WTC11 (cell line): Measurements from ENCODE around the gene ANXA8. TPM values are rescaled to one million over a fixed set of nuclear protein-coding genes. Genes with fewer than 3 reads are reported as not detected.

ENCODE experiments used
- ATAC-seq: fragments of 200-7000 bp; cut with Tn5 transposase; 2 replicates; pipeline ENCODE4 v1.10.0; 2021; ENCODE audit warnings: mild to moderate bottlenecking, moderate library complexity
- CTCF ChIA-PET: fragments of 300-600 bp; sonication (Branson Sonifier 250); formaldehyde crosslinking; loops from one replicate; lab custom pipeline; 2021; ENCODE audit warnings: antibody characterized with exemption; lab: Charles Lee
- POLR2A ChIA-PET: fragments of 350-600 bp; sonication (Branson Sonifier 250); formaldehyde crosslinking; loops from one replicate; lab custom pipeline; 2021; ENCODE audit warnings: antibody characterized with exemption; lab: Charles Lee
- DNase-seq: peaks from one replicate; pipeline ENCODE4 v3.0.0; 2021; ENCODE audit warnings: low spot score
- H3K27ac Mint-ChIP-seq: 2 replicates; pipeline ENCODE4 v1.8.0; 2021; ENCODE audit warnings: mixed read lengths
- H3K27me3 Mint-ChIP-seq: 2 replicates; pipeline ENCODE4 v1.8.0; 2021; ENCODE audit warnings: low read depth, mild to moderate bottlenecking, moderate library complexity, mixed read lengths
- H3K36me3 Mint-ChIP-seq: 2 replicates; pipeline ENCODE4 v1.8.0; 2021; ENCODE audit warnings: mixed read lengths
- H3K4me1 Mint-ChIP-seq: 2 replicates; pipeline ENCODE4 v1.8.0; 2022; ENCODE audit warnings: mixed read lengths
- H3K4me3 Mint-ChIP-seq: 2 replicates; pipeline ENCODE4 v1.8.0; 2021; ENCODE audit warnings: mild to moderate bottlenecking, moderate library complexity, mixed read lengths
- H3K9me3 Mint-ChIP-seq: 2 replicates; pipeline ENCODE4 v1.8.0; 2021; ENCODE audit warnings: mixed read lengths
- ARID4B ChIP-seq: sonication (generic); formaldehyde crosslinking; IDR thresholded peaks from 2 replicates; pipeline ENCODE4 v1.8.0; 2023; ENCODE audit warnings: missing genetic modification reagents, mild to moderate bottlenecking, borderline replicate concordance
- ATF1 ChIP-seq: sonication (generic); formaldehyde crosslinking; IDR thresholded peaks from 2 replicates; pipeline ENCODE4 v1.8.1; 2023; ENCODE audit warnings: mild to moderate bottlenecking, moderate library complexity, missing genetic modification reagents
- ATF2 ChIP-seq: sonication (generic); formaldehyde crosslinking; IDR thresholded peaks from 2 replicates; pipeline ENCODE4 v1.8.1; 2022; ENCODE audit warnings: low read depth, missing genetic modification reagents, borderline replicate concordance
- CBFB ChIP-seq: sonication (generic); formaldehyde crosslinking; IDR thresholded peaks from 2 replicates; pipeline ENCODE4 v1.8.1; 2022; ENCODE audit warnings: mild to moderate bottlenecking, low read depth, missing genetic modification reagents
- ETV6 ChIP-seq: sonication (generic); formaldehyde crosslinking; IDR thresholded peaks from 2 replicates; pipeline ENCODE4 v1.8.1; 2022; ENCODE audit warnings: mild to moderate bottlenecking, missing genetic modification reagents
- IRF2 ChIP-seq: sonication (generic); formaldehyde crosslinking; IDR thresholded peaks from 2 replicates; pipeline ENCODE4 v1.8.0; 2022; ENCODE audit warnings: low read depth, missing genetic modification reagents, borderline replicate concordance
- JAZF1 ChIP-seq: fragments of 250-450 bp; sonication (Bioruptor Pico); IDR thresholded peaks from 2 replicates; pipeline ENCODE4 v1.9.0; 2021; ENCODE audit warnings: moderate library complexity, mild to moderate bottlenecking, inconsistent platforms
- NFE2L1 ChIP-seq: sonication (generic); formaldehyde crosslinking; IDR thresholded peaks from 2 replicates; pipeline ENCODE4 v1.8.1; 2023; ENCODE audit warnings: missing genetic modification reagents
- TP53 ChIP-seq: sonication (generic); formaldehyde crosslinking; IDR thresholded peaks from 2 replicates; pipeline ENCODE4 v1.8.1; 2023; ENCODE audit warnings: mild to moderate bottlenecking, missing genetic modification reagents
- USF1 ChIP-seq: sonication (generic); formaldehyde crosslinking; IDR thresholded peaks from 2 replicates; pipeline ENCODE4 v1.8.0; 2022; ENCODE audit warnings: mild to moderate bottlenecking, missing genetic modification reagents
- ZNF396 ChIP-seq: fragments of 250-450 bp; sonication (Bioruptor Pico); IDR thresholded peaks from 2 replicates; pipeline ENCODE4 v1.8.0; 2021; ENCODE audit warnings: mild to moderate bottlenecking, moderate library complexity, borderline replicate concordance
- ZNF416 ChIP-seq: fragments of 250-450 bp; sonication (Bioruptor Pico); IDR thresholded peaks from 2 replicates; pipeline ENCODE4 v1.9.0; 2021; ENCODE audit warnings: mild to moderate bottlenecking, inconsistent platforms
- ZNF425 ChIP-seq: fragments of 250-450 bp; sonication (Bioruptor Pico); conservative IDR thresholded peaks from 2 replicates; pipeline ENCODE4 v1.9.0; 2021; ENCODE audit warnings: mild to moderate bottlenecking
- total RNA-seq: library from RNA; stranded (reverse); gene quantifications from 3 replicates; pipeline ENCODE4 v1.2.3, GENCODE V29; 2021
- TF ChIP-seq, protein P1 (sequence below): sonication (generic); formaldehyde crosslinking; IDR thresholded peaks from 2 replicates; pipeline ENCODE4 v1.8.0; 2023; ENCODE audit warnings: missing genetic modification reagents
- TF ChIP-seq, protein P2 (sequence below): fragments of 250-450 bp; sonication (Bioruptor Pico); IDR thresholded peaks from 2 replicates; pipeline ENCODE4 v2.1.2; 2022; ENCODE audit warnings: mild to moderate bottlenecking, moderate library complexity
- TF ChIP-seq, protein P3 (sequence below): sonication (generic); formaldehyde crosslinking; IDR thresholded peaks from 2 replicates; pipeline ENCODE4 v1.8.0; 2022; ENCODE audit warnings: mild to moderate bottlenecking, missing genetic modification reagents
- TF ChIP-seq, protein P4 (sequence below): sonication (generic); formaldehyde crosslinking; IDR thresholded peaks from 2 replicates; pipeline ENCODE4 v1.8.1; 2023; ENCODE audit warnings: mild to moderate bottlenecking, missing genetic modification reagents
- TF ChIP-seq, protein P5 (sequence below): sonication (generic); formaldehyde crosslinking; IDR thresholded peaks from 2 replicates; pipeline ENCODE4 v1.8.0; 2022; ENCODE audit warnings: missing genetic modification reagents

ANXA8 gene
- total RNA-seq, 1 experiment from 2014 or later, result 0.20 TPM

GRCh38 chr10:47444047-47444446 is 39.9 kb downstream of the ANXA8 start (continued):
- TF ChIP-seq, protein P1, sequence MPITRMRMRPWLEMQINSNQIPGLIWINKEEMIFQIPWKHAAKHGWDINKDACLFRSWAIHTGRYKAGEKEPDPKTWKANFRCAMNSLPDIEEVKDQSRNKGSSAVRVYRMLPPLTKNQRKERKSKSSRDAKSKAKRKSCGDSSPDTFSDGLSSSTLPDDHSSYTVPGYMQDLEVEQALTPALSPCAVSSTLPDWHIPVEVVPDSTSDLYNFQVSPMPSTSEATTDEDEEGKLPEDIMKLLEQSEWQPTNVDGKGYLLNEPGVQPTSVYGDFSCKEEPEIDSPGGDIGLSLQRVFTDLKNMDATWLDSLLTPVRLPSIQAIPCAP (CRISPR knock-in tag), result no peak
- no peak for TF ChIP-seq ZNF416 (CRISPR knock-in tag)
- TF ChIP-seq IRF2 (CRISPR knock-in tag), result no peak
- TF ChIP-seq, protein P2, sequence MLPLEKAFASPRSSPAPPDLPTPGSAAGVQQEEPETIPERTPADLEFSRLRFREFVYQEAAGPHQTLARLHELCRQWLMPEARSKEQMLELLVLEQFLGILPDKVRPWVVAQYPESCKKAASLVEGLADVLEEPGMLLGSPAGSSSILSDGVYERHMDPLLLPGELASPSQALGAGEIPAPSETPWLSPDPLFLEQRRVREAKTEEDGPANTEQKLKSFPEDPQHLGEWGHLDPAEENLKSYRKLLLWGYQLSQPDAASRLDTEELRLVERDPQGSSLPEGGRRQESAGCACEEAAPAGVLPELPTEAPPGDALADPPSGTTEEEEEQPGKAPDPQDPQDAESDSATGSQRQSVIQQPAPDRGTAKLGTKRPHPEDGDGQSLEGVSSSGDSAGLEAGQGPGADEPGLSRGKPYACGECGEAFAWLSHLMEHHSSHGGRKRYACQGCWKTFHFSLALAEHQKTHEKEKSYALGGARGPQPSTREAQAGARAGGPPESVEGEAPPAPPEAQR (CRISPR knock-in tag), result no peak
- TF ChIP-seq, protein P3, sequence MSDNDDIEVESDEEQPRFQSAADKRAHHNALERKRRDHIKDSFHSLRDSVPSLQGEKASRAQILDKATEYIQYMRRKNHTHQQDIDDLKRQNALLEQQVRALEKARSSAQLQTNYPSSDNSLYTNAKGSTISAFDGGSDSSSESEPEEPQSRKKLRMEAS (CRISPR knock-in tag), result no peak
- TF ChIP-seq, all 79 proteins: peak for 0

GRCh38 chr10:47443145-47443544 is 40.8 kb downstream of the ANXA8 start:
- Mint-ChIP-seq H3K36me3 (peaks cover 9% of the 10 kb centered on the region), H3K4me1 (no peaks in the 10 kb centered on the region), H3K9me3 (peaks cover 19% of the 10 kb centered on the region), H3K27me3 (no peaks in the 10 kb centered on the region), H3K4me3 (no peak overlapping the region), H3K27ac (no peak overlapping the region)
- CTCF ChIA-PET, result interaction anchor here (0.7 kb wide), 1 partner anchor 10 kb away, joined by 3 read pairs; no protein-coding TSS in a partner anchor
- DNase-seq (no peak), ATAC-seq (no peak)
- POLR2A ChIA-PET, result no interaction called here
- TF ChIP-seq TP53 (CRISPR knock-in tag) (no peak), ARID4B (CRISPR knock-in tag) (no peak), ETV6 (CRISPR knock-in tag) (no peak), CBFB (no peak), NFE2L1 (CRISPR knock-in tag) (no peak), ZNF425 (CRISPR knock-in tag) (no peak), USF1 (CRISPR knock-in tag) (no peak), ZNF396 (CRISPR knock-in tag) (no peak), JAZF1 (no peak), ATF2 (CRISPR knock-in tag) (no peak), ATF1 (no peak), ZNF416 (CRISPR knock-in tag) (no peak)
- TF ChIP-seq, protein P4, sequence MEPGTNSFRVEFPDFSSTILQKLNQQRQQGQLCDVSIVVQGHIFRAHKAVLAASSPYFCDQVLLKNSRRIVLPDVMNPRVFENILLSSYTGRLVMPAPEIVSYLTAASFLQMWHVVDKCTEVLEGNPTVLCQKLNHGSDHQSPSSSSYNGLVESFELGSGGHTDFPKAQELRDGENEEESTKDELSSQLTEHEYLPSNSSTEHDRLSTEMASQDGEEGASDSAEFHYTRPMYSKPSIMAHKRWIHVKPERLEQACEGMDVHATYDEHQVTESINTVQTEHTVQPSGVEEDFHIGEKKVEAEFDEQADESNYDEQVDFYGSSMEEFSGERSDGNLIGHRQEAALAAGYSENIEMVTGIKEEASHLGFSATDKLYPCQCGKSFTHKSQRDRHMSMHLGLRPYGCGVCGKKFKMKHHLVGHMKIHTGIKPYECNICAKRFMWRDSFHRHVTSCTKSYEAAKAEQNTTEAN, result no peak
- TF ChIP-seq, protein P5, sequence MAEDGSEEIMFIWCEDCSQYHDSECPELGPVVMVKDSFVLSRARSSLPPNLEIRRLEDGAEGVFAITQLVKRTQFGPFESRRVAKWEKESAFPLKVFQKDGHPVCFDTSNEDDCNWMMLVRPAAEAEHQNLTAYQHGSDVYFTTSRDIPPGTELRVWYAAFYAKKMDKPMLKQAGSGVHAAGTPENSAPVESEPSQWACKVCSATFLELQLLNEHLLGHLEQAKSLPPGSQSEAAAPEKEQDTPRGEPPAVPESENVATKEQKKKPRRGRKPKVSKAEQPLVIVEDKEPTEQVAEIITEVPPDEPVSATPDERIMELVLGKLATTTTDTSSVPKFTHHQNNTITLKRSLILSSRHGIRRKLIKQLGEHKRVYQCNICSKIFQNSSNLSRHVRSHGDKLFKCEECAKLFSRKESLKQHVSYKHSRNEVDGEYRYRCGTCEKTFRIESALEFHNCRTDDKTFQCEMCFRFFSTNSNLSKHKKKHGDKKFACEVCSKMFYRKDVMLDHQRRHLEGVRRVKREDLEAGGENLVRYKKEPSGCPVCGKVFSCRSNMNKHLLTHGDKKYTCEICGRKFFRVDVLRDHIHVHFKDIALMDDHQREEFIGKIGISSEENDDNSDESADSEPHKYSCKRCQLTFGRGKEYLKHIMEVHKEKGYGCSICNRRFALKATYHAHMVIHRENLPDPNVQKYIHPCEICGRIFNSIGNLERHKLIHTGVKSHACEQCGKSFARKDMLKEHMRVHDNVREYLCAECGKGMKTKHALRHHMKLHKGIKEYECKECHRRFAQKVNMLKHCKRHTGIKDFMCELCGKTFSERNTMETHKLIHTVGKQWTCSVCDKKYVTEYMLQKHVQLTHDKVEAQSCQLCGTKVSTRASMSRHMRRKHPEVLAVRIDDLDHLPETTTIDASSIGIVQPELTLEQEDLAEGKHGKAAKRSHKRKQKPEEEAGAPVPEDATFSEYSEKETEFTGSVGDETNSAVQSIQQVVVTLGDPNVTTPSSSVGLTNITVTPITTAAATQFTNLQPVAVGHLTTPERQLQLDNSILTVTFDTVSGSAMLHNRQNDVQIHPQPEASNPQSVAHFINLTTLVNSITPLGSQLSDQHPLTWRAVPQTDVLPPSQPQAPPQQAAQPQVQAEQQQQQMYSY (CRISPR knock-in tag), result no peak
